ENCODE measurements around the gene DPCD.

DNA sequence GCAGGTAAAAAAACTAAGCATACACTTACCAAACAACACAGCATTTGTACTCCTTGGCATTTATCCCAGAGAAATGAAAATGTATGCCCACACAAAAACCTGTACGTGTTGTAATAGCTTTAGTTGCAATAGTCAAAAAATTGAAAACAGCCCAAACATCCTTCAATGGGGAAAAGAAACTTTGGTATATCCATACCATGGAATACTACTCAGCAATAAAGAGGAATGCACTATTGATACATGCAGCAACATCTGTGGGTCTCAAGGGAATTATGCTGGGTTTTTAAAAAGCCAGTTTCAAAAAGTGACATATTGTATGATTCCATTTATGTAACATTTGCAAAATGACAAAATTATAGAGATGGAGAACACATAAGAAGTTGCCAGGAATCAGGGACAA lies 35.4 kb downstream of the DPCD start:
- TF ChIP-seq, protein P1, sequence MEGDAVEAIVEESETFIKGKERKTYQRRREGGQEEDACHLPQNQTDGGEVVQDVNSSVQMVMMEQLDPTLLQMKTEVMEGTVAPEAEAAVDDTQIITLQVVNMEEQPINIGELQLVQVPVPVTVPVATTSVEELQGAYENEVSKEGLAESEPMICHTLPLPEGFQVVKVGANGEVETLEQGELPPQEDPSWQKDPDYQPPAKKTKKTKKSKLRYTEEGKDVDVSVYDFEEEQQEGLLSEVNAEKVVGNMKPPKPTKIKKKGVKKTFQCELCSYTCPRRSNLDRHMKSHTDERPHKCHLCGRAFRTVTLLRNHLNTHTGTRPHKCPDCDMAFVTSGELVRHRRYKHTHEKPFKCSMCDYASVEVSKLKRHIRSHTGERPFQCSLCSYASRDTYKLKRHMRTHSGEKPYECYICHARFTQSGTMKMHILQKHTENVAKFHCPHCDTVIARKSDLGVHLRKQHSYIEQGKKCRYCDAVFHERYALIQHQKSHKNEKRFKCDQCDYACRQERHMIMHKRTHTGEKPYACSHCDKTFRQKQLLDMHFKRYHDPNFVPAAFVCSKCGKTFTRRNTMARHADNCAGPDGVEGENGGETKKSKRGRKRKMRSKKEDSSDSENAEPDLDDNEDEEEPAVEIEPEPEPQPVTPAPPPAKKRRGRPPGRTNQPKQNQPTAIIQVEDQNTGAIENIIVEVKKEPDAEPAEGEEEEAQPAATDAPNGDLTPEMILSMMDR (IDR thresholded peaks at IDR 0.05; ENCODE audit: control extremely low read depth in 1 of 3, insufficient read depth in 1 of 3, low read depth in 1 of 3, low read length in 3 of 3) = no peak
- TF ChIP-seq TBP (IDR thresholded peaks at IDR 0.05; ENCODE audit: low read depth, low read length) (no peak), SIN3A (conservative IDR thresholded peaks at IDR 0.05 in 1 of 2, IDR thresholded peaks at IDR 0.05 in 1 of 2; ENCODE audit: low read depth in 1 of 2, low read length in 2 of 2) (no peak), POLR2AphosphoS5 (IDR thresholded peaks at IDR 0.05; ENCODE audit: low read depth, low read length) (no peak), POLR2A (IDR thresholded peaks at IDR 0.05; ENCODE audit: control extremely low read depth in 1 of 2, low read depth in 2 of 2, low read length in 2 of 2) (no peak), CBX5 (IDR thresholded peaks at IDR 0.05; ENCODE audit: low read depth, low read length) (no peak), HDAC2 (IDR thresholded peaks at IDR 0.05; ENCODE audit: borderline replicate concordance in 1 of 2, low read depth in 2 of 2, low read length in 2 of 2) (no peak), RAD21 (IDR thresholded peaks at IDR 0.05 in 1 of 2, conservative IDR thresholded peaks at IDR 0.05 in 1 of 2; ENCODE audit: low read depth in 2 of 2, low read length in 2 of 2) (no peak), YY1 (IDR thresholded peaks at IDR 0.05; ENCODE audit: low read depth, low read length) (no peak), RBBP5 (IDR thresholded peaks at IDR 0.05; ENCODE audit: borderline replicate concordance, low read depth, low read length) (no peak)
- TF ChIP-seq, protein P2, sequence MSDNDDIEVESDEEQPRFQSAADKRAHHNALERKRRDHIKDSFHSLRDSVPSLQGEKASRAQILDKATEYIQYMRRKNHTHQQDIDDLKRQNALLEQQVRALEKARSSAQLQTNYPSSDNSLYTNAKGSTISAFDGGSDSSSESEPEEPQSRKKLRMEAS (IDR thresholded peaks at IDR 0.05) = no peak
- TF ChIP-seq, protein P3, sequence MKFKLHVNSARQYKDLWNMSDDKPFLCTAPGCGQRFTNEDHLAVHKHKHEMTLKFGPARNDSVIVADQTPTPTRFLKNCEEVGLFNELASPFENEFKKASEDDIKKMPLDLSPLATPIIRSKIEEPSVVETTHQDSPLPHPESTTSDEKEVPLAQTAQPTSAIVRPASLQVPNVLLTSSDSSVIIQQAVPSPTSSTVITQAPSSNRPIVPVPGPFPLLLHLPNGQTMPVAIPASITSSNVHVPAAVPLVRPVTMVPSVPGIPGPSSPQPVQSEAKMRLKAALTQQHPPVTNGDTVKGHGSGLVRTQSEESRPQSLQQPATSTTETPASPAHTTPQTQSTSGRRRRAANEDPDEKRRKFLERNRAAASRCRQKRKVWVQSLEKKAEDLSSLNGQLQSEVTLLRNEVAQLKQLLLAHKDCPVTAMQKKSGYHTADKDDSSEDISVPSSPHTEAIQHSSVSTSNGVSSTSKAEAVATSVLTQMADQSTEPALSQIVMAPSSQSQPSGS (IDR thresholded peaks at IDR 0.05; ENCODE audit: low read length) = no peak
- TF ChIP-seq, protein P4, sequence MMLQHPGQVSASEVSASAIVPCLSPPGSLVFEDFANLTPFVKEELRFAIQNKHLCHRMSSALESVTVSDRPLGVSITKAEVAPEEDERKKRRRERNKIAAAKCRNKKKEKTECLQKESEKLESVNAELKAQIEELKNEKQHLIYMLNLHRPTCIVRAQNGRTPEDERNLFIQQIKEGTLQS (IDR thresholded peaks at IDR 0.05; ENCODE audit: insufficient read depth, low read depth, low read length) = no peak

Measured in H1 (cell line).